B cell (primary cell): ENCODE data around the gene MFAP5. TPM values are rescaled to one million over a fixed set of nuclear protein-coding genes. Genes with fewer than 3 reads are reported as not detected.

ENCODE experiments used
- ATAC-seq: fragments of 200-7000 bp; cut with Tn5 transposase; one replicate; pipeline ENCODE4 v1.10.0; 2021; ENCODE audit warnings: low read depth, mild to moderate bottlenecking, moderate number of reproducible peaks, moderate library complexity
- CTCF ChIA-PET: fragments of 350-600 bp; sonication (Branson Sonifier 250); formaldehyde crosslinking; loops from one replicate; lab custom pipeline; 2021; ENCODE audit warnings: antibody characterized with exemption, inconsistent platforms; lab: Charles Lee
- POLR2A ChIA-PET: fragments of 350-600 bp; sonication (Branson Sonifier 250); formaldehyde crosslinking; loops from one replicate; lab custom pipeline; 2021; ENCODE audit warnings: antibody characterized with exemption; lab: Charles Lee
- DNase-seq: peaks from one replicate; pipeline ENCODE4 v3.0.0; 2013
- H2AFZ ChIP-seq: 2 replicates; pipeline ENCODE4 v1.6.1; 2012; ENCODE audit warnings: mild to moderate bottlenecking, low read depth, low read length; ENCODE audit not compliant: insufficient read depth, poor library complexity, severe bottlenecking
- H3K27ac ChIP-seq, 2 donors: 1 replicate in 1 of 2; 2 replicates in 1 of 2; pipeline ENCODE4 v1.5.1; 2012 to 2013; ENCODE audit warnings: low read length in 2 of 2, mild to moderate bottlenecking in 2 of 2, moderate library complexity in 1 of 2
- H3K27me3 ChIP-seq, 4 experiments: fragments of 200-600 bp in 1 of 4; sonication (generic) in 1 of 4; replicated peaks in 1 of 4; 1 replicate in 2 of 4; 2 replicates in 2 of 4; pipeline versions ENCODE4 v1.6.1 to v1.7.0; 2013 to 2016; ENCODE audit warnings: low read length in 3 of 4, mild to moderate bottlenecking in 2 of 4, mixed read lengths in 1 of 4, moderate library complexity in 1 of 4; ENCODE audit not compliant: insufficient read depth in 4 of 4, control insufficient read depth in 3 of 4; ENCODE audit errors: control extremely low read depth in 1 of 4
- H3K36me3 ChIP-seq, 2 experiments: replicated peaks in 1 of 2; 1 replicate in 1 of 2; 2 replicates in 1 of 2; pipeline versions ENCODE4 v1.6.1 to v1.7.1; 2013; ENCODE audit warnings: low read length in 1 of 2; ENCODE audit not compliant: insufficient read depth in 2 of 2, control insufficient read depth in 1 of 2; ENCODE audit errors: control extremely low read depth in 1 of 2, extremely low read depth in 1 of 2
- H3K4me1 ChIP-seq, 2 donors: fragments of 200-600 bp in 1 of 2; sonication (generic) in 1 of 2; 1 replicate in 1 of 2; 2 replicates in 1 of 2; pipeline versions ENCODE4 v1.5.1 to v1.6.1; 2013 to 2017; ENCODE audit warnings: low read length in 2 of 2; ENCODE audit not compliant: control insufficient read depth in 2 of 2, insufficient read depth in 2 of 2
- H3K4me2 ChIP-seq: replicated peaks from 2 replicates; pipeline ENCODE3; 2012; ENCODE audit warnings: mild to moderate bottlenecking, low read depth, low read length; ENCODE audit not compliant: poor library complexity, severe bottlenecking
- H3K4me3 ChIP-seq, 5 experiments: fragments of 200-600 bp in 1 of 5; sonication (generic) in 1 of 5; 1 replicate in 3 of 5; 2 replicates in 2 of 5; pipeline versions ENCODE4 v1.5.1 to v1.7.0; 2011 to 2016; ENCODE audit warnings: low read length in 4 of 5, mild to moderate bottlenecking in 4 of 5, low read depth in 2 of 5, control low read depth in 1 of 5, moderate library complexity in 1 of 5; ENCODE audit not compliant: insufficient read depth in 1 of 5; ENCODE audit errors: control extremely low read depth in 1 of 5, extremely low read depth in 1 of 5
- H3K79me2 ChIP-seq: fragments of 200-600 bp; sonication (generic); one replicate; pipeline ENCODE4 v1.6.0; 2016; ENCODE audit warnings: low read length; ENCODE audit not compliant: control insufficient read depth, insufficient read depth
- H3K9ac ChIP-seq: fragments of 200-600 bp; sonication (generic); 2 replicates; pipeline ENCODE4 v1.6.1; 2017; ENCODE audit warnings: mild to moderate bottlenecking, low read length, moderate library complexity
- H3K9me3 ChIP-seq, 3 donors: one replicate each; pipeline versions ENCODE4 v1.6.1 to v1.7.1; 2013; ENCODE audit warnings: low read length in 2 of 3; ENCODE audit not compliant: control insufficient read depth in 2 of 3, insufficient read depth in 1 of 3; ENCODE audit errors: control extremely low read depth in 1 of 3
- H4K20me1 ChIP-seq: 2 replicates; pipeline ENCODE4 v1.6.0; 2012; ENCODE audit warnings: mild to moderate bottlenecking, low read length; ENCODE audit not compliant: insufficient read depth, control insufficient read depth, poor library complexity, severe bottlenecking
- H3K27ac Mint-ChIP-seq: one replicate; pipeline ENCODE4 v1.8.0; 2021; ENCODE audit warnings: mixed read lengths
- H3K27me3 Mint-ChIP-seq: one replicate; pipeline ENCODE4 v1.8.0; 2021; ENCODE audit warnings: mixed read lengths
- H3K4me1 Mint-ChIP-seq: one replicate; pipeline ENCODE4 v1.8.0; 2021; ENCODE audit warnings: mixed read lengths
- H3K4me3 Mint-ChIP-seq: one replicate; pipeline ENCODE4 v1.8.0; 2021; ENCODE audit warnings: mixed read lengths
- H3K9me3 Mint-ChIP-seq: one replicate; pipeline ENCODE4 v1.8.0; 2022; ENCODE audit warnings: mixed read lengths; ENCODE audit not compliant: insufficient read depth
- CTCF ChIP-seq: fragments of 200-600 bp; IDR thresholded peaks from one replicate; pipeline ENCODE4 v1.8.0; 2022; ENCODE audit warnings: antibody characterized with exemption, mild to moderate bottlenecking
- EZH2 ChIP-seq: IDR thresholded peaks from 2 replicates; pipeline ENCODE4 v1.6.1; 2012; ENCODE audit warnings: borderline replicate concordance, low read depth, mild to moderate bottlenecking, moderate library complexity, low read length; ENCODE audit not compliant: insufficient read depth, poor library complexity, severe bottlenecking
- WGBS: methylation state at CpG from one replicate; pipeline ENCODE4 v1.1.5; 2013; ENCODE audit warnings: missing lambda C conversion rate; ENCODE audit not compliant: insufficient coverage; 5-methylcytosine and 5-hydroxymethylcytosine counted together
- intact Hi-C: fragments of 100-400 bp; cut with micrococcal nuclease; formaldehyde crosslinking; loops from one replicate; pipeline ENCODE4 v1.10.0; 2022
- polyA plus RNA-seq: library from polyadenylated mRNA; depleted of rRNA; stranded (reverse); fragments of >200 nt; gene quantifications from 2 replicates; pipeline ENCODE4 v1.2.3, GENCODE V29; 2012
- total RNA-seq, 2 donors: library from RNA; stranded (reverse); fragments of 120-200 nt in 1 of 2; gene quantifications; 1 replicate in 1 of 2; 2 replicates in 1 of 2; pipeline versions ENCODE4 v1.2.3 to v1.2.4, GENCODE V29; 2013 to 2022

Gene MFAP5
- total and polyA plus RNA-seq, 2 donors (not counting 1 experiment from before 2014, with no cell fraction given): 0.31 to 0.94 TPM

- TF ChIP-seq CTCF (no peak), EZH2 (no peak)
- H3K4me1 ChIP-seq: peaks cover 1 to 6% of the 10 kb centered on the region in 2 donors
- no peak overlapping the region for H2AFZ ChIP-seq
- CTCF ChIA-PET: interaction anchor here (0.7 to 0.9 kb wide), 2 partner anchors 9 to 277 kb away, joined by 3 read pairs; partner anchors contain the start of gene M6PR
- H3K4me3 ChIP-seq: no peak overlapping the region
- H3K36me3 ChIP-seq: no peaks in the 10 kb centered on the region
- H4K20me1 ChIP-seq: no peaks in the 10 kb centered on the region
- H3K27me3 Mint-ChIP-seq: peaks cover 3% of the 10 kb centered on the region
- peaks cover 0 to 7% (median 0%) of the 10 kb centered on the region in 3 donors for H3K9me3 ChIP-seq
- no peaks in the 10 kb centered on the region for H3K27me3 ChIP-seq
- no peak overlapping the region for H3K9ac ChIP-seq
- no peak overlapping the region for H3K27ac Mint-ChIP-seq
- peaks cover 3% of the 10 kb centered on the region for H3K9me3 Mint-ChIP-seq
- no peak overlapping the region for H3K27ac ChIP-seq
- no peaks in the 10 kb centered on the region for H3K79me2 ChIP-seq
- no peak for DNase-seq
- WGBS: 100% methylated on average over 2 of the region's 5 CpGs
- H3K4me3 Mint-ChIP-seq: no peak overlapping the region
- peaks cover 14% of the 10 kb centered on the region for H3K4me1 Mint-ChIP-seq
- intact Hi-C loops: no loop called here
- POLR2A ChIA-PET: no interaction called here
- ATAC-seq: no peak
- no peak overlapping the region for H3K4me2 ChIP-seq
Observed at GRCh38 chr12:8672381-8672780, 9.8 kb upstream of the MFAP5 start.

- H3K27ac Mint-ChIP-seq: no peak overlapping the region
- Histone ChIP-seq H3K4me3 (no peak overlapping the region), H3K27ac (no peak overlapping the region), H3K36me3 (no peaks in the 10 kb centered on the region), H3K4me1 (peaks cover 6 to 11% of the 10 kb centered on the region in 2 donors), H4K20me1 (no peaks in the 10 kb centered on the region), H3K9ac (no peak overlapping the region), H3K27me3 (no peaks in the 10 kb centered on the region), H3K79me2 (no peaks in the 10 kb centered on the region), H2AFZ (no peak overlapping the region), H3K4me2 (no peak overlapping the region), H3K9me3 (peaks cover 0 to 7% (median 0%) of the 10 kb centered on the region in 3 donors)
- TF ChIP-seq EZH2 (no peak), CTCF (no peak)
- no peak for ATAC-seq
- WGBS: 90% methylated on average over 1 of the region's 2 CpGs
- H3K4me3 Mint-ChIP-seq: no peak overlapping the region
- H3K27me3 Mint-ChIP-seq: no peaks in the 10 kb centered on the region
- no peak for DNase-seq
- H3K9me3 Mint-ChIP-seq: peaks cover 3% of the 10 kb centered on the region
- peaks cover 12% of the 10 kb centered on the region for H3K4me1 Mint-ChIP-seq
- CTCF ChIA-PET: interaction anchor here (0.5 to 3.3 kb wide), 3 partner anchors 13 to 1436 kb away, joined by 3 to 11 read pairs (median 4); no protein-coding TSS in a partner anchor
- intact Hi-C loops: no loop called here
- POLR2A ChIA-PET: no interaction called here
Observed at GRCh38 chr12:8668441-8668840, 5.8 kb upstream of the MFAP5 start.
